K562 (cell line): ENCODE measurements around the gene SIGLEC9. TPM values are rescaled to one million over a fixed set of nuclear protein-coding genes. Genes with fewer than 3 reads are reported as not detected.

Experiments
- ATAC-seq: fragments of 200-7000 bp; cut with Tn5 transposase; 3 replicates; pipeline ENCODE4 v1.9.1; 2020; ENCODE audit warnings: moderate library complexity
- BruUV-seq: library from RNA; stranded (reverse); fragments of 400-500 nt; replicated peaks from 2 replicates; lab custom pipeline; 2021; lab: Mats Ljungman, UMichigan
- CTCF ChIA-PET: fragments of 300-600 bp; formaldehyde crosslinking; extraction: SDS; loops from one replicate; lab custom pipeline; 2021; ENCODE audit warnings: low intra/inter-chr PET ratio; lab: Yijun Ruan, JAX
- POLR2A ChIA-PET: fragments of 300-600, 350-650 bp; sonication (Branson Sonifier 250); formaldehyde crosslinking; extraction: SDS; loops from one replicate; lab custom pipeline; 2021; ENCODE audit warnings: antibody characterized with exemption, inconsistent platforms; lab: Yijun Ruan, JAX
- DNase-seq, 4 experiments: peaks; one replicate each; pipeline versions ENCODE4 v3.0.0 to v3.0.0-alpha.2; 2011 to 2018; ENCODE audit warnings: low spot score in 3 of 4, mixed read lengths in 3 of 4; ENCODE audit errors: extremely low read depth in 1 of 4
- FAIRE-seq: peaks from 2 replicates; lab custom pipeline; 2011; peaks lifted over from hg19 to GRCh38; lab: Jason Lieb, UNC
- H2AFZ ChIP-seq: 2 replicates; pipeline ENCODE4 v1.6.0; 2011; ENCODE audit warnings: low read depth, low read length, control low read depth, inconsistent platforms
- H3K27ac ChIP-seq: fragments of 200-600 bp; 3 replicates; pipeline ENCODE4 v1.8.0; 2011; ENCODE audit warnings: low read depth, mild to moderate bottlenecking, control low read depth, inconsistent platforms, low read length, moderate library complexity, mixed read lengths; ENCODE audit errors: extremely low read depth
- H3K27me3 ChIP-seq, 2 experiments: fragments of 300-600 bp in 1 of 2; 2 replicates in 1 of 2; 3 replicates in 1 of 2; pipeline versions ENCODE4 v1.6.0 to v1.8.0; 2011; ENCODE audit warnings: inconsistent platforms in 2 of 2, low read length in 2 of 2, mild to moderate bottlenecking in 1 of 2, mixed read lengths in 1 of 2, moderate library complexity in 1 of 2; ENCODE audit not compliant: control insufficient read depth in 2 of 2, insufficient read depth in 2 of 2
- H3K36me3 ChIP-seq: fragments of 300-600 bp; 3 replicates; pipeline ENCODE4 v1.8.0; 2011; ENCODE audit warnings: mild to moderate bottlenecking, low read length, inconsistent platforms; ENCODE audit not compliant: control insufficient read depth, insufficient read depth
- H3K4me1 ChIP-seq, 2 experiments: fragments of 200-600 bp in 1 of 2; replicated peaks in 1 of 2; 2 replicates in 1 of 2; 3 replicates in 1 of 2; pipeline versions ENCODE4 v1.5.1 to v1.8.0; 2011; ENCODE audit warnings: inconsistent platforms in 2 of 2, low read length in 2 of 2, mild to moderate bottlenecking in 1 of 2, mixed read lengths in 1 of 2, moderate library complexity in 1 of 2; ENCODE audit not compliant: control insufficient read depth in 2 of 2, insufficient read depth in 2 of 2
- H3K4me2 ChIP-seq: 2 replicates; pipeline ENCODE4 v1.6.1; 2011; ENCODE audit warnings: low read length, control low read depth, inconsistent platforms, mixed read lengths; ENCODE audit not compliant: insufficient read depth
- H3K4me3 ChIP-seq: fragments of 200-600 bp; sonication (generic), shearing (Covaris generic); 2 replicates; pipeline ENCODE4 v1.5.1; 2016; ENCODE audit warnings: control low read depth, inconsistent platforms
- H3K79me2 ChIP-seq: fragments of 200-600 bp; 3 replicates; pipeline ENCODE4 v1.8.0; 2011; ENCODE audit warnings: low read length, inconsistent platforms; ENCODE audit not compliant: control insufficient read depth, insufficient read depth
- H3K9ac ChIP-seq, 2 experiments: 2 replicates each; pipeline versions ENCODE4 v1.6.0 to v1.6.1; 2011; ENCODE audit warnings: low read depth in 2 of 2, low read length in 2 of 2, control low read depth in 1 of 2, inconsistent platforms in 1 of 2, mild to moderate bottlenecking in 1 of 2, mixed read lengths in 1 of 2; ENCODE audit not compliant: insufficient read depth in 1 of 2
- H3K9me1 ChIP-seq: one replicate; pipeline ENCODE4 v1.6.0; 2011; ENCODE audit warnings: inconsistent platforms, mild to moderate bottlenecking, low read length, moderate library complexity; ENCODE audit not compliant: control insufficient read depth, insufficient read depth
- H3K9me3 ChIP-seq: replicated peaks from 2 replicates; pipeline ENCODE4 v1.5.1; 2011; ENCODE audit warnings: low read depth, low read length, inconsistent platforms; ENCODE audit not compliant: control insufficient read depth, insufficient read depth
- H4K20me1 ChIP-seq: replicated peaks from 2 replicates; pipeline ENCODE4 v1.6.1; 2011; ENCODE audit warnings: low read length, inconsistent platforms, mixed read lengths; ENCODE audit not compliant: control insufficient read depth, insufficient read depth
- CHD2 ChIP-seq: IDR thresholded peaks from 2 replicates; pipeline ENCODE4 v1.6.1; 2011; ENCODE audit warnings: low read depth, low read length
- EHMT2 ChIP-seq: fragments of 450-650 bp; IDR thresholded peaks from 2 replicates; pipeline ENCODE4 v1.6.1; 2018; ENCODE audit warnings: antibody characterized with exemption
- FIP1L1 ChIP-seq: fragments of 200-400 bp; formaldehyde crosslinking; IDR thresholded peaks from 2 replicates; pipeline ENCODE4 v1.6.1; 2018; ENCODE audit warnings: mild to moderate bottlenecking, low read depth, low read length; ENCODE audit not compliant: poor library complexity, severe bottlenecking
- MEF2D ChIP-seq: conservative IDR thresholded peaks from 2 replicates; pipeline ENCODE4 v1.6.1; 2016; ENCODE audit warnings: low read depth, missing genetic modification characterization, missing compliant biosample characterization
- RB1 ChIP-seq: fragments of 450-650 bp; IDR thresholded peaks from 2 replicates; pipeline ENCODE4 v1.6.1; 2017; ENCODE audit warnings: low read depth, mild to moderate bottlenecking
- SPI1 ChIP-seq: IDR thresholded peaks from 2 replicates; pipeline ENCODE4 v1.6.1; 2011; ENCODE audit warnings: low read depth, low read length, control low read depth, borderline replicate concordance
- TAF15 ChIP-seq: fragments of 200-400 bp; formaldehyde crosslinking; IDR thresholded peaks from 2 replicates; pipeline ENCODE4 v1.6.1; 2017; ENCODE audit warnings: mild to moderate bottlenecking, low read depth, low read length, moderate library complexity
- ZNF184 ChIP-seq: sonication (generic); formaldehyde crosslinking; IDR thresholded peaks from 2 replicates; pipeline ENCODE4 v1.5.0; 2020; ENCODE audit warnings: missing genetic modification reagents
- ZNF232 ChIP-seq: sonication (generic); formaldehyde crosslinking; IDR thresholded peaks from 2 replicates; pipeline ENCODE4 v1.8.0; 2022; ENCODE audit warnings: mild to moderate bottlenecking, missing genetic modification reagents
- ZNF41 ChIP-seq: fragments of 250-450 bp; sonication (Bioruptor Pico); conservative IDR thresholded peaks from 2 replicates; pipeline ENCODE4 v1.4.0; 2020; ENCODE audit warnings: mild to moderate bottlenecking
- ZNF57 ChIP-seq: fragments of 450-650 bp; formaldehyde crosslinking; IDR thresholded peaks from 2 replicates; pipeline ENCODE4 v1.4.0; 2020; ENCODE audit warnings: mild to moderate bottlenecking, moderate library complexity
- ZNF77 ChIP-seq: fragments of 250-450 bp; sonication (Bioruptor Pico); IDR thresholded peaks from 2 replicates; pipeline ENCODE4 v1.5.0; 2020
- WGBS: fragments of 100-300 bp; shearing (Covaris generic); methylation state at CpG from one replicate; pipeline ENCODE4 v1.1.6; 2016; ENCODE audit warnings: low coverage, mixed read lengths; ENCODE audit not compliant: insufficient coverage; ENCODE audit errors: missing lambda C conversion rate; 5-methylcytosine and 5-hydroxymethylcytosine counted together
- in situ Hi-C: fragments of 300-500 bp; cut with MboI; formaldehyde crosslinking; loops from 4 replicates; pipeline ENCODE4 v1.15.0; 2018; ENCODE audit warnings: inconsistent platforms, mixed read lengths
- intact Hi-C: fragments of 100-400 bp; cut with micrococcal nuclease; formaldehyde crosslinking; loops from 2 replicates; pipeline ENCODE4 v1.14.2; 2022
- polyA plus RNA-seq, 8 experiments: library from polyadenylated mRNA; depleted of rRNA in 4 of 8; stranded (reverse) in 5 of 8; unstranded in 3 of 8; fragments of >200 nt; fragmentation: Nextera tagmentation in 2 of 8; fragmentation: Illumina TruSeq in 1 of 8; extraction: Ambion mirVana in 2 of 8; extraction: Trizol in 1 of 8; gene quantifications; 2 replicates each; pipeline versions ENCODE4 v1.2.1 to v1.2.3, GENCODE V29; 2011 to 2014; ENCODE audit warnings: inconsistent platforms in 1 of 8, missing spikeins in 1 of 8
- total RNA-seq, 7 experiments: library from RNA; depleted of rRNA in 6 of 7; stranded (reverse); fragments of >200 nt in 6 of 7; fragmentation: Illumina TruSeq in 2 of 7; extraction: Trizol in 2 of 7; gene quantifications; 2 replicates each; pipeline versions ENCODE4 v1.2.1 to v1.2.3, GENCODE V29; 2011 to 2021; ENCODE audit warnings: low replicate concordance in 1 of 7
- TF ChIP-seq, protein P1 (sequence below): fragments of 250-450 bp; sonication (Bioruptor Pico); IDR thresholded peaks from 2 replicates; pipeline ENCODE4 v1.4.0; 2020; ENCODE audit warnings: mild to moderate bottlenecking, moderate library complexity
- TF ChIP-seq, protein P2 (sequence below): fragments of 450-650 bp; IDR thresholded peaks from 2 replicates; pipeline ENCODE4 v1.6.1; 2016; ENCODE audit warnings: mild to moderate bottlenecking
- TF ChIP-seq, protein P3 (sequence below), 2 experiments: fragments of 250-450 bp in 1 of 2; fragments of 450-650 bp in 1 of 2; sonication (Bioruptor Pico) in 1 of 2; IDR thresholded peaks; 2 replicates each; pipeline versions ENCODE4 v1.6.1 to v1.8.0; 2016 to 2021; ENCODE audit warnings: mild to moderate bottlenecking in 2 of 2, moderate library complexity in 2 of 2, missing compliant biosample characterization in 1 of 2, missing genetic modification characterization in 1 of 2

The SIGLEC9 gene
- total and polyA plus RNA-seq, 9 of the 15 experiments (the other 6 are each of a cell fraction or from before 2014, with no cell fraction given): 0.09 to 0.34 (median 0.22) TPM; not detected in 4

DNA sequence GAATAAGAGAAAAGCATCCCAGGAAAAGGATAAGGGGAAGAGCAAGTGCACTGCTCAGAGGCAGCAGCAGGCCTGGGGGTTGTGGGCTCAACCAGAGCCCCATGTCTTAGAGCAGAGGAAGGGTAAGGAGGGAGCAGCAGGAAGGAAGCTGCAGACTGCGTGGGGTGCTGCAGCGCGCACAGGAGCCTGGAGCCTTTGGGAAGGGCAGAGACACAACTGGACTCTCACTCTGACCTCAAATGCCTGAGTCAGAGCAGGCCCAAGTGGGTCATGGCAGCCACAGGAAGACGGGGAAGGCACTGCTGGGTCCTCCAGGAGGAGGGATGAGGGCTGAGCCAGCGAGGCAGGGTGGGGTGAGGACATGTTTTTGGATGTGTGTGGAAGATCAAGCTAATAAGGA, 49.0 kb downstream of the SIGLEC9 start:
- no peak for FAIRE-seq
- Histone ChIP-seq H3K9ac (no peak overlapping the region), H3K79me2 (no peaks in the 10 kb centered on the region)
- no peak for TF ChIP-seq EHMT2
- TF ChIP-seq ZNF41 (CRISPR knock-in tag): no peak
- no peak for TF ChIP-seq RB1
- TF ChIP-seq ZNF77 (CRISPR knock-in tag): no peak
- TF ChIP-seq ZNF57 (CRISPR knock-in tag): no peak
- no peak for TF ChIP-seq CHD2
- TF ChIP-seq FIP1L1: no peak
- no peak for TF ChIP-seq MEF2D (tag)
- TF ChIP-seq, protein P1, sequence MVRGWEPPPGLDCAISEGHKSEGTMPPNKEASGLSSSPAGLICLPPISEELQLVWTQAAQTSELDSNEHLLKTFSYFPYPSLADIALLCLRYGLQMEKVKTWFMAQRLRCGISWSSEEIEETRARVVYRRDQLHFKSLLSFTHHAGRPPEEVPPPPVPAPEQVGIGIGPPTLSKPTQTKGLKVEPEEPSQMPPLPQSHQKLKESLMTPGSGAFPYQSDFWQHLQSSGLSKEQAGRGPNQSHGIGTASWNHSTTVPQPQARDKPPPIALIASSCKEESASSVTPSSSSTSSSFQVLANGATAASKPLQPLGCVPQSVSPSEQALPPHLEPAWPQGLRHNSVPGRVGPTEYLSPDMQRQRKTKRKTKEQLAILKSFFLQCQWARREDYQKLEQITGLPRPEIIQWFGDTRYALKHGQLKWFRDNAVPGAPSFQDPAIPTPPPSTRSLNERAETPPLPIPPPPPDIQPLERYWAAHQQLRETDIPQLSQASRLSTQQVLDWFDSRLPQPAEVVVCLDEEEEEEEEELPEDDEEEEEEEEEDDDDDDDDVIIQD (CRISPR knock-in tag): no peak
- TF ChIP-seq, protein P2, sequence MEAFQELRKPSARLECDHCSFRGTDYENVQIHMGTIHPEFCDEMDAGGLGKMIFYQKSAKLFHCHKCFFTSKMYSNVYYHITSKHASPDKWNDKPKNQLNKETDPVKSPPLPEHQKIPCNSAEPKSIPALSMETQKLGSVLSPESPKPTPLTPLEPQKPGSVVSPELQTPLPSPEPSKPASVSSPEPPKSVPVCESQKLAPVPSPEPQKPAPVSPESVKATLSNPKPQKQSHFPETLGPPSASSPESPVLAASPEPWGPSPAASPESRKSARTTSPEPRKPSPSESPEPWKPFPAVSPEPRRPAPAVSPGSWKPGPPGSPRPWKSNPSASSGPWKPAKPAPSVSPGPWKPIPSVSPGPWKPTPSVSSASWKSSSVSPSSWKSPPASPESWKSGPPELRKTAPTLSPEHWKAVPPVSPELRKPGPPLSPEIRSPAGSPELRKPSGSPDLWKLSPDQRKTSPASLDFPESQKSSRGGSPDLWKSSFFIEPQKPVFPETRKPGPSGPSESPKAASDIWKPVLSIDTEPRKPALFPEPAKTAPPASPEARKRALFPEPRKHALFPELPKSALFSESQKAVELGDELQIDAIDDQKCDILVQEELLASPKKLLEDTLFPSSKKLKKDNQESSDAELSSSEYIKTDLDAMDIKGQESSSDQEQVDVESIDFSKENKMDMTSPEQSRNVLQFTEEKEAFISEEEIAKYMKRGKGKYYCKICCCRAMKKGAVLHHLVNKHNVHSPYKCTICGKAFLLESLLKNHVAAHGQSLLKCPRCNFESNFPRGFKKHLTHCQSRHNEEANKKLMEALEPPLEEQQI: no peak
- no peak for TF ChIP-seq SPI1
- TF ChIP-seq TAF15: no peak
- no peak for TF ChIP-seq ZNF232 (CRISPR knock-in tag)
- TF ChIP-seq ZNF184: no peak
- TF ChIP-seq, protein P3, sequence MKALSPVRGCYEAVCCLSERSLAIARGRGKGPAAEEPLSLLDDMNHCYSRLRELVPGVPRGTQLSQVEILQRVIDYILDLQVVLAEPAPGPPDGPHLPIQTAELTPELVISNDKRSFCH (CRISPR knock-in tag; IDR thresholded peaks at IDR 0.05): no peak
- TF ChIP-seq, protein P3 (tag; IDR thresholded peaks at IDR 0.05): no peak
- TF ChIP-seq, all 486 proteins: peak for 0
- H3K27me3 ChIP-seq: peaks cover 9 to 33% of the 10 kb centered on the region in 2 experiments; a peak in 4 of 5 replicates
- 0% methylated on average over 5 of the region's 5 CpGs for WGBS
- no peaks in the 10 kb centered on the region for H3K9me1 ChIP-seq
- no TSS peak for BruUV-seq
- no peak overlapping the region for H3K4me2 ChIP-seq
- in situ Hi-C loops (loop anchor here (25.0 kb wide), 1 partner anchor 489 kb away; no protein-coding TSS in a partner anchor), intact Hi-C loops (no loop called here)
- no peak for DNase-seq
- CTCF ChIA-PET: no interaction called here
- H2AFZ ChIP-seq: no peak overlapping the region
- no peak overlapping the region for H3K27ac ChIP-seq
- no peak overlapping the region for H3K4me3 ChIP-seq
- no peak for ATAC-seq
- no peaks in the 10 kb centered on the region for H4K20me1 ChIP-seq
- POLR2A ChIA-PET: interaction anchor here (0.5 to 0.8 kb wide), 3 partner anchors 17 to 222 kb away, joined by 3 read pairs; no protein-coding TSS in a partner anchor
- no peaks in the 10 kb centered on the region; a peak in 2 of 5 replicates for H3K4me1 ChIP-seq
- no peaks in the 10 kb centered on the region for H3K36me3 ChIP-seq
- no peaks in the 10 kb centered on the region for H3K9me3 ChIP-seq
